ENCODE data around the gene PGS1.

- TF ChIP-seq CTCF (IDR thresholded peaks at IDR 0.05) (no peak), POLR2A (IDR thresholded peaks at IDR 0.05) (no peak)
Measured at GRCh38 chr17:78468366-78468765, 89.9 kb downstream of the PGS1 start.

All from uterus (tissue), 2 donors.